Testis (tissue), 3 donors: ENCODE data around the gene GSG1L. TPM values are rescaled to one million over a fixed set of nuclear protein-coding genes. Genes with fewer than 3 reads are reported as not detected.

ENCODE experiments used
- DNase-seq: peaks from one replicate; pipeline ENCODE4 v3.0.0-alpha.2; 2019
- H3K27ac ChIP-seq, 2 donors: fragments of 200-600 bp; sonication (generic); one replicate each; pipeline ENCODE4 v1.5.1; 2019
- H3K27me3 ChIP-seq: fragments of 200-600 bp; sonication (generic); one replicate; pipeline ENCODE4 v1.5.1; 2019
- H3K36me3 ChIP-seq: fragments of 200-600 bp; sonication (generic); one replicate; pipeline ENCODE4 v1.5.1; 2017; ENCODE audit warnings: low read depth; ENCODE audit errors: missing control alignments
- H3K4me1 ChIP-seq: fragments of 200-600 bp; sonication (generic); one replicate; pipeline ENCODE4 v1.5.1; 2019
- H3K4me3 ChIP-seq, 2 donors: fragments of 200-600 bp; sonication (generic); one replicate each; pipeline ENCODE4 v1.5.1; 2017 to 2019
- H3K9me3 ChIP-seq: fragments of 200-600 bp; sonication (generic); one replicate; pipeline ENCODE4 v1.5.1; 2017
- POLR2A ChIP-seq: fragments of 450-650 bp; IDR thresholded peaks from one replicate; pipeline ENCODE4 v1.6.1; 2017; ENCODE audit warnings: antibody characterized with exemption, mild to moderate bottlenecking, moderate library complexity
- WGBS, 2 donors: methylation state at CpG; one replicate each; pipeline ENCODE4 v1.1.5; 2018; 5-methylcytosine and 5-hydroxymethylcytosine counted together
- intact Hi-C: fragments of 100-400 bp; cut with DNase I; formaldehyde crosslinking; loops from one replicate; pipeline ENCODE4 v1.15.1; 2023; ENCODE audit warnings: low total_unique reads
- polyA plus RNA-seq: library from polyadenylated mRNA; stranded (reverse); fragments of 350-450 nt; fragmentation: Illumina TruSeq; extraction: RNeasy Lipid Tissue Mini Kit (QIAGEN cat#74804); gene quantifications from one replicate; pipeline ENCODE4 v1.2.3, GENCODE V29; 2014; ENCODE audit warnings: low read depth, low replicate concordance; ENCODE audit not compliant: insufficient read depth
- total RNA-seq, 2 donors: library from RNA; depleted of rRNA; stranded (reverse); fragments of >200 nt; gene quantifications; one replicate each; pipeline ENCODE4 v1.2.3, GENCODE V29; 2016
- TF ChIP-seq, protein P1 (sequence below), 3 experiments: fragments of 450-650 bp in 2 of 3; fragments of 200-600 bp in 1 of 3; sonication (generic) in 1 of 3; IDR thresholded peaks; one replicate each; pipeline ENCODE4 v1.5.1; 2016 to 2019; ENCODE audit warnings: antibody characterized with exemption in 3 of 3, mild to moderate bottlenecking in 2 of 3, moderate library complexity in 1 of 3

The GSG1L gene
- total and polyA plus RNA-seq, 3 donors from 2014 or later: 1.1 to 2.8 (median 1.9) TPM

DNA sequence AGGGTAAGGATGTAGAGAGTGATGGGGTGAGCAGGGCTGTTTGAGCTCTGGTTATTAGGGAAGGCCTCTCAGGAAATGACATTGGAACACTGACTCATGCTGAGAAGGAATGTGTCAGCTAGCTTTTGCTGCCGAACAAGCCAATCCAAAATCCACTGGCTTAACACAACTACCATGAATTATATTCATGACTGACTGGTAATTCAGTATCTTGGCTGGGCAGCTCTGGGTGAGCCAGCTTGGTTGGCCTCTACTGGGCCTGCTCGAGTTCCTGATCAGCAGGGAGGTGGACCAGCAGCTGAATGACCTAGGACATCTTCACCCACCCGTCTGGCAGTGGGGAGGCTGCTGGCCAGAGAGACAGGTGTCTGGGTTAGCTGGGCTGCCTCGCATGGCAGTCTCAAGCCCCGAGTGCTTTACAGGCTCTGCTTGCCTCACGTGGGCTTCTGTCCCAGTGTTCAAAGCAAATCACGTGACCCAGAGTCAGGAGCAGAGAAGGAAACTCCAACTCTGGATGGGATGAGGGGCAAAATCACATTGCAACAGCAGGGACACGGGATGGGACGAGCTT is 304.1 kb downstream of the GSG1L start:
- Histone ChIP-seq H3K27ac (no peak overlapping the region), H3K9me3 (no peaks in the 10 kb centered on the region), H3K4me1 (no peaks in the 10 kb centered on the region), H3K27me3 (no peaks in the 10 kb centered on the region), H3K4me3 (no peak overlapping the region), H3K36me3 (no peaks in the 10 kb centered on the region)
- TF ChIP-seq, protein P1, sequence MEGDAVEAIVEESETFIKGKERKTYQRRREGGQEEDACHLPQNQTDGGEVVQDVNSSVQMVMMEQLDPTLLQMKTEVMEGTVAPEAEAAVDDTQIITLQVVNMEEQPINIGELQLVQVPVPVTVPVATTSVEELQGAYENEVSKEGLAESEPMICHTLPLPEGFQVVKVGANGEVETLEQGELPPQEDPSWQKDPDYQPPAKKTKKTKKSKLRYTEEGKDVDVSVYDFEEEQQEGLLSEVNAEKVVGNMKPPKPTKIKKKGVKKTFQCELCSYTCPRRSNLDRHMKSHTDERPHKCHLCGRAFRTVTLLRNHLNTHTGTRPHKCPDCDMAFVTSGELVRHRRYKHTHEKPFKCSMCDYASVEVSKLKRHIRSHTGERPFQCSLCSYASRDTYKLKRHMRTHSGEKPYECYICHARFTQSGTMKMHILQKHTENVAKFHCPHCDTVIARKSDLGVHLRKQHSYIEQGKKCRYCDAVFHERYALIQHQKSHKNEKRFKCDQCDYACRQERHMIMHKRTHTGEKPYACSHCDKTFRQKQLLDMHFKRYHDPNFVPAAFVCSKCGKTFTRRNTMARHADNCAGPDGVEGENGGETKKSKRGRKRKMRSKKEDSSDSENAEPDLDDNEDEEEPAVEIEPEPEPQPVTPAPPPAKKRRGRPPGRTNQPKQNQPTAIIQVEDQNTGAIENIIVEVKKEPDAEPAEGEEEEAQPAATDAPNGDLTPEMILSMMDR (IDR thresholded peaks at IDR 0.05): no peak
- no peak for TF ChIP-seq POLR2A
- WGBS, 2 donors: 81 to 89% methylated on average over 7 to 9 of the region's 9 CpGs
- no peak for DNase-seq
- intact Hi-C loops: no loop called here

DNA sequence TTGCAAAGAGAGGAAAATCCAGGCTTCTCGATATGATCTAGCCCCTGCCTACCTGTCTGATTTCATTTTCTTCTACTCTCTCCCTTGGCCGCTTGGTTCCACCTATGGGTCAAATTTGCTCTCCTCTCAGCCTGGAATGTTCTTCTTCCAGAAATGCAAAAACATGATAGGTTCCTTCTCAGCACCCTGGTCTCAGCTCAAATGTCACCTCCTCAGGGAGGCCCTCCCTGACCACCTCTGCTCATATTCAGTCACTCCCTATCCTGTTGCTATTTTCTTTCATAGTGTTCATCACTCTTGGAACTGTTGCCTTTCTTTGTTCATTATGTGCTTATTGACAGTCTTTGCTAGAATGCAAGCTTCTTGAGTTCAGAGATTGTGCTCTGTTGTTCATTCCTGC is 305.0 kb downstream of the GSG1L start:
- Histone ChIP-seq H3K27me3 (no peaks in the 10 kb centered on the region), H3K27ac (no peak overlapping the region), H3K36me3 (no peaks in the 10 kb centered on the region), H3K9me3 (no peaks in the 10 kb centered on the region), H3K4me3 (no peak overlapping the region), H3K4me1 (no peaks in the 10 kb centered on the region)
- WGBS, 2 donors: 98 to 100% methylated on average over 2 of the region's 2 CpGs
- intact Hi-C loops: no loop called here
- no peak for DNase-seq
- no peak for TF ChIP-seq POLR2A
- TF ChIP-seq, protein P1 (IDR thresholded peaks at IDR 0.05): no peak

DNA sequence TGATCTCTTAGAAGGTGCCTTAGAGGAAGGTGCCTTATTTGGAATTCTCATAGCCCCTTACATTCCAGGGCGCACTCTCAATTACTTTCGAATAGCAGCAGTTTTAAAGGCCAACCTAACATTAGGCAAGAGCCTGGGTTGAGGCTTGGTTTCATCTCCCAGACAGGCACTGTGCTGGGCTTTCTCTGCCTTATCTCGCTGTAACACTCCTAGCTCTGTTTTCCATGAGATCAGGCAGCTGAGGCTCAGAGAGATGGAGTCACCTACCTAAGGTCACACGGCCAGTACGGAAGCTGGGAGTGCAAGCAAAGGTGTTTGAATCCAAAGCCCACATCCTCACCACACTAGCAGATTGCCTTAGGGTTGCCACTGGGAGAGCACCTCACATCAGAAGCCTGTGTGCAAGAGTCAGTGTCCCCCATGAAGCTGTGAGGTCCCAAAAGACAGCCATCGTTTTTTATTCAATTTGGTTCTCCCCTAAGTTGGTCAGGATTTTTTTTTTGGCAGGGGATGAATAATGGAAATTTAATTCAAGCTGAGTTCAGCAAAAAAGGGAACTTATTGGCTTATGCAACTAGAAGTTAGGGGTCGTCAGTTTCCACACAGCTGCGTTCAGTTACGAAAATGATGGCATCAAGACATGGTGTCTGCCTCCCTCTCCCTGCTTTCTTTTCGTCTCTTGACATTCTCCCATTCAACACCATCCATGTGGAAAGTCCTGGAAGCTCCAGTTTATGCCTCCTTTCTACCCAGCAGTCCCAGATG is 307.1 kb downstream of the GSG1L start:
- intact Hi-C loops: no loop called here
- no peak for TF ChIP-seq POLR2A
- TF ChIP-seq, protein P1 (IDR thresholded peaks at IDR 0.05): no peak
- H3K4me3 ChIP-seq: no peak overlapping the region
- no peaks in the 10 kb centered on the region for H3K36me3 ChIP-seq
- no peak for DNase-seq
- no peaks in the 10 kb centered on the region for H3K27me3 ChIP-seq
- WGBS, 2 donors: 88 to 90% methylated on average over 10 of the region's 10 CpGs
- no peak overlapping the region for H3K27ac ChIP-seq
- H3K4me1 ChIP-seq: no peaks in the 10 kb centered on the region
- no peaks in the 10 kb centered on the region for H3K9me3 ChIP-seq

DNA sequence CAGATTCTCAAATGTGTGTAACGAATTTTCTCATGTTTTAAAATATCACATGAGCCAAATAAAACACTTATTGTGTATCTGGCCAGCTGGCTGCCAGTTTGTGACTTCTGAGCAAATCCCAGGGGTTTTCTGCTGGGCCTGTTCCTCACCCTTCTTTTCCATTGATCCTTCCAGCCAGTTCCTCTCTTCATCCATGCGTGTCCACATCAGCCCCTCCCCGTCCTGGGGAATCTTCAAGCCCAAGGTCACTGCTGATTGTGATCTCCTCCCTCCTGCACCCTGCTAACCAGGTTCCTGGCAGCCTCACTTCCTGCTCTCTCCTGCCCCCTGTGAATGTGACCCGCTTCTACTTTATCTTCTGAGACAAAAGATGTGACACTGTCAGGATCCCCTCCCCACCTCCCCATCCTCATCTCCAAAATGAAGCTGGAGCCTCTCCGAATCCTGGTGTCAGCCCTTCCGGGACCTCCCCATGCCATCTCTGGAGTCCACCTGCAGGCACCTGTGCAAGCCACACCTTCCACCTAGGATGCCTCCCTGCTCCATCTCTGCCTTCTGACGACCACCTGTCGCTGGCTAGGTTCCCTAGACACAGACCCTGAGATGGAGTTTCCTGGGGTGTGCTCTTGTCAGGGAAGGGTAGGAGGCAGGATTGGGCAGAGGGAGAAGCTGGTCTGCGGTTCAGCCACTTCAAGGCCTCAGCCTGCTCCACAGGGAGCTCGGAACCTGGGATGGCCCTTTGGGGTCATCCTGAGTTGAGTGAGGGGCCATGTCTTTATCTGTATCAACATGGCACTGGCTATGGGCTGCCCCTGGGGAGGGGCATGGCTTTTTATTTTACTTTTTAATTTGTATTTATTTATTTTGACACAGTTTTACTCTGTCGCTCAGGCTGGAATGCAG is 308.5 kb downstream of the GSG1L start:
- Histone ChIP-seq H3K9me3 (no peaks in the 10 kb centered on the region), H3K4me3 (no peak overlapping the region), H3K4me1 (no peaks in the 10 kb centered on the region), H3K27me3 (no peaks in the 10 kb centered on the region), H3K27ac (no peak overlapping the region), H3K36me3 (no peaks in the 10 kb centered on the region)
- DNase-seq: no peak
- WGBS, 2 donors: 80 to 81% methylated on average over 11 of the region's 11 CpGs
- intact Hi-C loops: no loop called here
- TF ChIP-seq, protein P1 (IDR thresholded peaks at IDR 0.05): no peak
- TF ChIP-seq POLR2A: no peak
